Measurements from ENCODE around the gene MARCHF10. TPM values are rescaled to one million over a fixed set of nuclear protein-coding genes. Genes with fewer than 3 reads are reported as not detected.

Gene MARCHF10
- total RNA-seq, 1 experiment from 2014 or later: 0.39 TPM

DNA sequence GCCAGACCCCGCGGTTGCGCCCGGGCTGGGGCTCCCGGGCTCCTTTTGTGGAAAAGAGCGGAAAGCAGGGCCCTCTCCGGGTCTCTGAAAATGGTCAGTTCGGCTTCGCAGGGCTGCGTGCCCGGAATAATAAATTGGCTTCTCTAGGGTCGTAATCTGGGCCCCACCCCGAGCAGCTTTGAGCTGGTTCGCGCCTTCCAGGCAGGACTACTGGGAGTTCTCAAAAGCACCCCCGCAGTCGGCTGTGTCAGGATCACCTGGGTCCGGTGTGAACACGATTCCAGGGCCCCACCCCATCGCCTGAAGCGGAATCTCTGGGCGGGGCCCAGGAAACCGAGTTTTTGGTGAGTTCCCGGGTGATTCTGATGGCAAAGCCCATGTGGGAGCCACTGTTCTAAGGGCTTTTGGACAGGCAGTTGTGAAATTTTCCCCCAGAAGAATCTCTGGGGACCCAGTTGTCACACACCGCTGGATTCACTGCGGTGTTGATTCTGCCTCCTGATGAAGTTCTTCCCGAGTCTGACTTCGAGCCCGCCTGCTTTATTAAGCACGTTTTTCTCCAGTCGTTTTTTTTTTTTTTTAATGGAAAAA lies 103.6 kb downstream of the MARCHF10 start:
- ChIA-PET CTCF (no interaction called here), POLR2A (interaction anchor here (0.5 kb wide), 1 partner anchor 49 kb away, joined by 5 read pairs; no protein-coding TSS in a partner anchor)
- H3K9me3 ChIP-seq (ENCODE audit: control insufficient read depth, insufficient read depth, low read depth, low read length): 0 out of 2 replicates have a peak, but pooled peaks cover 3% of the 10 kb centered on the region
- no TSS peak for BruUV-seq (replicated peaks)
- no peaks in the 10 kb centered on the region for H3K36me3 ChIP-seq (ENCODE audit: control insufficient read depth, insufficient read depth, low read length)
- no peaks in the 10 kb centered on the region for H3K27me3 ChIP-seq (ENCODE audit: control insufficient read depth, insufficient read depth, low read length)
- peak; percentile 33 for ATAC-seq
- intact Hi-C loops (cut with micrococcal nuclease; ENCODE audit: unreplicated experiment) (loop anchor here (10.0 kb wide), 1 partner anchor 700 kb away; no protein-coding TSS in a partner anchor), in situ Hi-C loops (cut with HindIII; ENCODE audit: low pct_unique_long_range_greater_than_20kb, low sequenced_read_pairs) (no loop called here)
- H3K4me3 ChIP-seq (ENCODE audit: low read depth in 2 of 2, low read length in 2 of 2): peak overlapping the region; percentile 55 to 68
- TF ChIP-seq REST (IDR thresholded peaks at IDR 0.05; ENCODE audit: insufficient read depth in 1 of 2, low read depth in 2 of 2, low read length in 1 of 2) (no peak), POLR2AphosphoS5 (IDR thresholded peaks at IDR 0.05; ENCODE audit: low read depth, low read length) (no peak; the same call in 1 of the 2 replicates), TCF7L2 (IDR thresholded peaks at IDR 0.05; ENCODE audit: low read depth, low read length) (no peak), SIN3A (IDR thresholded peaks at IDR 0.05; ENCODE audit: borderline replicate concordance, insufficient read depth, low read depth, low read length) (no peak)
- TF ChIP-seq, protein P1, sequence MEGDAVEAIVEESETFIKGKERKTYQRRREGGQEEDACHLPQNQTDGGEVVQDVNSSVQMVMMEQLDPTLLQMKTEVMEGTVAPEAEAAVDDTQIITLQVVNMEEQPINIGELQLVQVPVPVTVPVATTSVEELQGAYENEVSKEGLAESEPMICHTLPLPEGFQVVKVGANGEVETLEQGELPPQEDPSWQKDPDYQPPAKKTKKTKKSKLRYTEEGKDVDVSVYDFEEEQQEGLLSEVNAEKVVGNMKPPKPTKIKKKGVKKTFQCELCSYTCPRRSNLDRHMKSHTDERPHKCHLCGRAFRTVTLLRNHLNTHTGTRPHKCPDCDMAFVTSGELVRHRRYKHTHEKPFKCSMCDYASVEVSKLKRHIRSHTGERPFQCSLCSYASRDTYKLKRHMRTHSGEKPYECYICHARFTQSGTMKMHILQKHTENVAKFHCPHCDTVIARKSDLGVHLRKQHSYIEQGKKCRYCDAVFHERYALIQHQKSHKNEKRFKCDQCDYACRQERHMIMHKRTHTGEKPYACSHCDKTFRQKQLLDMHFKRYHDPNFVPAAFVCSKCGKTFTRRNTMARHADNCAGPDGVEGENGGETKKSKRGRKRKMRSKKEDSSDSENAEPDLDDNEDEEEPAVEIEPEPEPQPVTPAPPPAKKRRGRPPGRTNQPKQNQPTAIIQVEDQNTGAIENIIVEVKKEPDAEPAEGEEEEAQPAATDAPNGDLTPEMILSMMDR (IDR thresholded peaks at IDR 0.05): no peak
- DNase-seq (ENCODE audit: low read depth, low spot score): no peak
- peak overlapping the region; percentile 79 for H3K27ac ChIP-seq (ENCODE audit: low read length)
- H3K4me1 ChIP-seq (ENCODE audit: control insufficient read depth, insufficient read depth, low read length): peaks cover 29% of the 10 kb centered on the region

DNA sequence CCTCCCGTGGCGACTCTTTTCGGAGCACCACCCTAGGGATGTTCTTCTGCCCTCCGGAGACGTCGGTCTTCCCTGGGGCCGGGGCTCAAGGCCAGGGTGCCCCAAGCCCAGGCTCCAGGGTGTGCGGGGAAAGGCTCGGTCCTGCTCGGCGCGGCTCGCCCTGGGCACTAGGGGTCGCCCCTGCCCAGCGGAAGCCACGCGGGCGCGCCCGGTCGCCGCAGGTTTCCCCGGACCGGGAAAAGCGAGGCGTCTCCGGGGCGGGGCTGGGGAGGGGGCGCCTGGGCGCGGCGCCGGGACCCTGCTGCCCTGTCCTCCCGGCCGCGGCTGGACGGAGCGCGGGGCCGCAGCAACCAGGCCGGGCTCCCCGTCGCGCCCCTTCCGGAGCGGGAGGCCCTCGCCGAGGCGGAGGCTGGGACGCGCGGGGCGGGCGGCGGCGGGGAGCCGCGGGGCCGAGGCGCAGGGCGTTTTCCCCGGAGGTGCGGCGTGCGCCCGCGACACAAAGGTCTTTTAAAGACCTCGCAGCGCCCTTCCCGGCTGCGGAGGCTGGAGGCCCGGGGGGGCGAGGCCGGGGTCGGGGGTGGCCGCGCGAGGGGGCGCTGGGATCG lies 104.2 kb downstream of the MARCHF10 start:
- TF ChIP-seq TCF7L2 (IDR thresholded peaks at IDR 0.05; ENCODE audit: low read depth, low read length): no peak
- no peak for TF ChIP-seq POLR2AphosphoS5 (IDR thresholded peaks at IDR 0.05; ENCODE audit: low read depth, low read length)
- TF ChIP-seq REST (IDR thresholded peaks at IDR 0.05; ENCODE audit: insufficient read depth in 1 of 2, low read depth in 2 of 2, low read length in 1 of 2): no peak
- TF ChIP-seq SIN3A (IDR thresholded peaks at IDR 0.05; ENCODE audit: borderline replicate concordance, insufficient read depth, low read depth, low read length): 0 out of 2 replicates have a peak, but pooled peaks have one; percentile 49
- TF ChIP-seq, protein P1 (IDR thresholded peaks at IDR 0.05): peak; percentile 97
- Histone ChIP-seq H3K27me3 (ENCODE audit: control insufficient read depth, insufficient read depth, low read length) (no peaks in the 10 kb centered on the region), H3K36me3 (ENCODE audit: control insufficient read depth, insufficient read depth, low read length) (no peaks in the 10 kb centered on the region), H3K4me1 (ENCODE audit: control insufficient read depth, insufficient read depth, low read length) (peaks cover 29% of the 10 kb centered on the region), H3K4me3 (ENCODE audit: low read depth in 2 of 2, low read length in 2 of 2) (peak overlapping the region; percentile 55 to 68), H3K27ac (ENCODE audit: low read length) (peak overlapping the region; percentile 79), H3K9me3 (ENCODE audit: control insufficient read depth, insufficient read depth, low read depth, low read length) (0 out of 2 replicates have a peak, but pooled peaks cover 3% of the 10 kb centered on the region)
- intact Hi-C loops (cut with micrococcal nuclease; ENCODE audit: unreplicated experiment) (loop anchor here (1.0 to 10.0 kb wide), 2 partner anchors 264 to 701 kb away; no protein-coding TSS in a partner anchor), in situ Hi-C loops (cut with HindIII; ENCODE audit: low pct_unique_long_range_greater_than_20kb, low sequenced_read_pairs) (no loop called here)
- CTCF ChIA-PET: no interaction called here
- BruUV-seq (replicated peaks): no TSS peak
- ATAC-seq (peak; percentile 95), DNase-seq (ENCODE audit: low read depth, low spot score) (no peak)
- POLR2A ChIA-PET: no interaction called here

All from Panc1 (cell line).